ENCODE data around the gene ANKIB1. TPM values are rescaled to one million over a fixed set of nuclear protein-coding genes. Genes with fewer than 3 reads are reported as not detected.

The ANKIB1 gene
- total RNA-seq, 1 experiment from 2014 or later, result 49.6 TPM

GRCh38 chr7:92330835-92331438 is 85.2 kb downstream of the ANKIB1 start:
- H3K27ac Mint-ChIP-seq (ENCODE audit: unreplicated experiment), result no peak overlapping the region
- no peaks in the 10 kb centered on the region for H3K4me1 Mint-ChIP-seq (ENCODE audit: low read depth, unreplicated experiment)
- no TSS peak for BruUV-seq (replicated peaks)
- intact Hi-C loops (cut with micrococcal nuclease; ENCODE audit: unreplicated experiment), result no loop called here
- no peak for DNase-seq
- no peaks in the 10 kb centered on the region for H3K9me3 Mint-ChIP-seq (ENCODE audit: low read depth, unreplicated experiment)
- no peaks in the 10 kb centered on the region for H3K27me3 Mint-ChIP-seq (ENCODE audit: unreplicated experiment)
- CTCF ChIA-PET, result no interaction called here
- no peak for TF ChIP-seq CTCF (IDR thresholded peaks at IDR 0.05; ENCODE audit: unreplicated experiment)
- no peak overlapping the region for H3K4me3 Mint-ChIP-seq (ENCODE audit: low read depth, unreplicated experiment)
- no peaks in the 10 kb centered on the region for H3K36me3 Mint-ChIP-seq (ENCODE audit: insufficient read depth, unreplicated experiment)

- Mint-ChIP-seq H3K4me1 (ENCODE audit: low read depth, unreplicated experiment) (no peaks in the 10 kb centered on the region), H3K27me3 (ENCODE audit: unreplicated experiment) (no peaks in the 10 kb centered on the region), H3K27ac (ENCODE audit: unreplicated experiment) (no peak overlapping the region), H3K9me3 (ENCODE audit: low read depth, unreplicated experiment) (no peaks in the 10 kb centered on the region), H3K36me3 (ENCODE audit: insufficient read depth, unreplicated experiment) (no peaks in the 10 kb centered on the region), H3K4me3 (ENCODE audit: low read depth, unreplicated experiment) (no peak overlapping the region)
- no TSS peak for BruUV-seq (replicated peaks)
- CTCF ChIA-PET, result no interaction called here
- intact Hi-C loops (cut with micrococcal nuclease; ENCODE audit: unreplicated experiment), result no loop called here
- no peak for DNase-seq
- TF ChIP-seq CTCF (IDR thresholded peaks at IDR 0.05; ENCODE audit: unreplicated experiment), result no peak
These were observed 85.7 kb downstream of the ANKIB1 start for GRCh38 chr7:92331508-92331907.

- no peak for DNase-seq
- Mint-ChIP-seq H3K36me3 (ENCODE audit: insufficient read depth, unreplicated experiment) (no peaks in the 10 kb centered on the region), H3K27me3 (ENCODE audit: unreplicated experiment) (no peaks in the 10 kb centered on the region), H3K9me3 (ENCODE audit: low read depth, unreplicated experiment) (no peaks in the 10 kb centered on the region), H3K27ac (ENCODE audit: unreplicated experiment) (no peak overlapping the region), H3K4me3 (ENCODE audit: low read depth, unreplicated experiment) (no peak overlapping the region), H3K4me1 (ENCODE audit: low read depth, unreplicated experiment) (no peaks in the 10 kb centered on the region)
- no peak for TF ChIP-seq CTCF (IDR thresholded peaks at IDR 0.05; ENCODE audit: unreplicated experiment)
- intact Hi-C loops (cut with micrococcal nuclease; ENCODE audit: unreplicated experiment), result no loop called here
- CTCF ChIA-PET, result no interaction called here
- BruUV-seq (replicated peaks), result no TSS peak
These were observed 87.0 kb downstream of the ANKIB1 start for GRCh38 chr7:92332782-92333181.

GRCh38 chr7:92333866-92334265 is 88.1 kb downstream of the ANKIB1 start:
- Mint-ChIP-seq H3K27ac (ENCODE audit: unreplicated experiment) (no peak overlapping the region), H3K27me3 (ENCODE audit: unreplicated experiment) (no peaks in the 10 kb centered on the region), H3K4me1 (ENCODE audit: low read depth, unreplicated experiment) (no peaks in the 10 kb centered on the region), H3K36me3 (ENCODE audit: insufficient read depth, unreplicated experiment) (no peaks in the 10 kb centered on the region), H3K4me3 (ENCODE audit: low read depth, unreplicated experiment) (no peak overlapping the region), H3K9me3 (ENCODE audit: low read depth, unreplicated experiment) (no peaks in the 10 kb centered on the region)
- intact Hi-C loops (cut with micrococcal nuclease; ENCODE audit: unreplicated experiment), result no loop called here
- CTCF ChIA-PET, result no interaction called here
- no TSS peak for BruUV-seq (replicated peaks)
- no peak for DNase-seq
- no peak for TF ChIP-seq CTCF (IDR thresholded peaks at IDR 0.05; ENCODE audit: unreplicated experiment)
